ENCODE data around the gene TMX1.

- no peak for TF ChIP-seq POLR2A (IDR thresholded peaks at IDR 0.05)
- TF ChIP-seq, protein P1, sequence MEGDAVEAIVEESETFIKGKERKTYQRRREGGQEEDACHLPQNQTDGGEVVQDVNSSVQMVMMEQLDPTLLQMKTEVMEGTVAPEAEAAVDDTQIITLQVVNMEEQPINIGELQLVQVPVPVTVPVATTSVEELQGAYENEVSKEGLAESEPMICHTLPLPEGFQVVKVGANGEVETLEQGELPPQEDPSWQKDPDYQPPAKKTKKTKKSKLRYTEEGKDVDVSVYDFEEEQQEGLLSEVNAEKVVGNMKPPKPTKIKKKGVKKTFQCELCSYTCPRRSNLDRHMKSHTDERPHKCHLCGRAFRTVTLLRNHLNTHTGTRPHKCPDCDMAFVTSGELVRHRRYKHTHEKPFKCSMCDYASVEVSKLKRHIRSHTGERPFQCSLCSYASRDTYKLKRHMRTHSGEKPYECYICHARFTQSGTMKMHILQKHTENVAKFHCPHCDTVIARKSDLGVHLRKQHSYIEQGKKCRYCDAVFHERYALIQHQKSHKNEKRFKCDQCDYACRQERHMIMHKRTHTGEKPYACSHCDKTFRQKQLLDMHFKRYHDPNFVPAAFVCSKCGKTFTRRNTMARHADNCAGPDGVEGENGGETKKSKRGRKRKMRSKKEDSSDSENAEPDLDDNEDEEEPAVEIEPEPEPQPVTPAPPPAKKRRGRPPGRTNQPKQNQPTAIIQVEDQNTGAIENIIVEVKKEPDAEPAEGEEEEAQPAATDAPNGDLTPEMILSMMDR (IDR thresholded peaks at IDR 0.05), result no peak
Measured at GRCh38 chr14:51261151-51261550, 21.1 kb downstream of the TMX1 start.
